ENCODE measurements around the gene PRKACB.

DNA sequence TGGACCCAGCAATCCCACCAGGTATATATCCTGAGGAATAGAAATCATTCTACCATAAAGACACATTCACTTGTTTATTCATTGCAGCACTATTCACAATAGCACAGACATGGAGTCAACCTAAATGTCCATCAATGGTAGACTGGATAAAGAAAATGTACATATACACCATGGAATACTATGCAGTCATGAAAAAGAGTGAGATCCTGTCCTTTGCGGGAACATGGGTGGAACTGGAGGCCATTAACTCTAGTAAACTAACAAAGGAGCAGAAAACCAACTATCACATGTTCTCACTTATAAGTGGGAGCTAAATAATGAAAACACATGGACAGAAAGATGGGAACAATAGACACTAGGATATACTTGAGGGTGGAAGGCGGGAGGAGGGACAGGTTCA is 36.1 kb upstream of the PRKACB start:
- TF ChIP-seq CTCF (IDR thresholded peaks at IDR 0.05) (no peak), POLR2A (IDR thresholded peaks at IDR 0.05) (no peak), POLR2AphosphoS5 (IDR thresholded peaks at IDR 0.05; ENCODE audit: insufficient read depth in 1 of 2, low read depth in 1 of 2) (no peak)
